ENCODE data around the gene ENAM. TPM values are rescaled to one million over a fixed set of nuclear protein-coding genes. Genes with fewer than 3 reads are reported as not detected.

ENAM gene
- total and polyA plus RNA-seq, 9 of the 15 experiments (the other 6 are each of a cell fraction or from before 2014, with no cell fraction given), result 0.04 to 0.09 (median 0.04) TPM; not detected in 6

- WGBS (ENCODE audit: insufficient coverage, low coverage, missing lambda C conversion rate), result 36% methylated on average over 3 of the region's 3 CpGs
- Histone ChIP-seq H3K9me1 (ENCODE audit: control insufficient read depth, insufficient read depth, low read length) (no peaks in the 10 kb centered on the region), H3K36me3 (ENCODE audit: control insufficient read depth, insufficient read depth, low read length) (no peaks in the 10 kb centered on the region), H3K4me1 (replicated peaks in 1 of 2; ENCODE audit: control insufficient read depth in 2 of 2, insufficient read depth in 2 of 2, low read length in 2 of 2) (no peaks in the 10 kb centered on the region; a peak in 1 of 5 replicates), H3K27ac (ENCODE audit: extremely low read depth, low read depth, low read length) (no peak overlapping the region), H3K79me2 (ENCODE audit: control insufficient read depth, insufficient read depth, low read length) (no peaks in the 10 kb centered on the region), H3K4me2 (ENCODE audit: insufficient read depth, low read length) (no peak overlapping the region), H3K9me3 (replicated peaks; ENCODE audit: control insufficient read depth, insufficient read depth, low read depth, low read length) (no peaks in the 10 kb centered on the region), H3K27me3 (ENCODE audit: control insufficient read depth in 2 of 2, insufficient read depth in 2 of 2, low read length in 2 of 2) (no peaks in the 10 kb centered on the region), H3K4me3 (no peak overlapping the region), H2AFZ (ENCODE audit: low read depth, low read length) (peak overlapping the region; percentile 30; the same call in 1 of the 2 replicates), H4K20me1 (replicated peaks; ENCODE audit: control insufficient read depth, insufficient read depth, low read length) (no peaks in the 10 kb centered on the region), H3K9ac (ENCODE audit: insufficient read depth in 1 of 2, low read depth in 2 of 2, low read length in 2 of 2) (no peak overlapping the region)
- POLR2A ChIA-PET, result no interaction called here
- CTCF ChIA-PET (ENCODE audit: low intra/inter-chr PET ratio), result no interaction called here
- intact Hi-C loops (cut with micrococcal nuclease) (no loop called here), in situ Hi-C loops (cut with MboI) (loop anchor here (25.0 kb wide), 1 partner anchor 1089 kb away; no protein-coding TSS in a partner anchor)
- DNase-seq (ENCODE audit: extremely low read depth in 1 of 4, low spot score in 3 of 4), result no peak
- no TSS peak for BruUV-seq (replicated peaks)
- FAIRE-seq, result no peak
- ATAC-seq, result no peak
- TF ChIP-seq PTBP1 (IDR thresholded peaks at IDR 0.05; ENCODE audit: low read depth, low read length), result no peak
- no peak for TF ChIP-seq ZNF175 (CRISPR knock-in tag; IDR thresholded peaks at IDR 0.05; ENCODE audit: low read depth)
- TF ChIP-seq CEBPZ (IDR thresholded peaks at IDR 0.05; ENCODE audit: borderline replicate concordance, low read depth, low read length), result no peak
- no peak for TF ChIP-seq CHD7 (IDR thresholded peaks at IDR 0.05; ENCODE audit: low read depth, low read length)
- TF ChIP-seq CBX3 (IDR thresholded peaks at IDR 0.05; ENCODE audit: borderline replicate concordance in 1 of 2, low read length in 2 of 2), result no peak
- no peak for TF ChIP-seq DLX4 (CRISPR knock-in tag; IDR thresholded peaks at IDR 0.05)
Measured at GRCh38 chr4:70623323-70623722, 5.2 kb upstream of the ENAM start.

Measured in K562 (cell line).